Heart left ventricle (tissue), 16 donors: Measurements from ENCODE around the gene MAPK7. TPM values are rescaled to one million over a fixed set of nuclear protein-coding genes. Genes with fewer than 3 reads are reported as not detected.

Experiments
- ATAC-seq, 4 donors: fragments of 200-7000 bp; cut with Tn5 transposase; one replicate each; pipeline ENCODE4 v1.9.1; 2020 to 2022; ENCODE audit warnings: moderate library complexity in 4 of 4, mild to moderate bottlenecking in 3 of 4, moderate number of reproducible peaks in 1 of 4
- DNase-seq, 5 donors: peaks; one replicate each; pipeline ENCODE4 v3.0.0-alpha.2; 2020
- H3K27ac ChIP-seq, 12 donors: fragments of 200-600 bp; sonication (generic) in 4 of 12; one replicate each; pipeline versions ENCODE4 v1.5.0 to v1.8.0; 2016 to 2022; ENCODE audit warnings: mild to moderate bottlenecking in 2 of 12
- H3K27me3 ChIP-seq, 9 donors: fragments of 200-600 bp; sonication (generic) in 2 of 9; one replicate each; pipeline versions ENCODE4 v1.5.1 to v1.8.0; 2016 to 2022; ENCODE audit warnings: mild to moderate bottlenecking in 3 of 9
- H3K36me3 ChIP-seq, 9 donors: fragments of 200-600 bp; sonication (generic) in 2 of 9; one replicate each; pipeline versions ENCODE4 v1.5.0 to v1.8.0; 2018 to 2022; ENCODE audit warnings: mild to moderate bottlenecking in 2 of 9
- H3K4me1 ChIP-seq, 12 donors: fragments of 200-600 bp; sonication (generic) in 4 of 12; one replicate each; pipeline versions ENCODE4 v1.5.0 to v1.8.0; 2016 to 2022; ENCODE audit warnings: mild to moderate bottlenecking in 3 of 12
- H3K4me3 ChIP-seq, 12 donors: fragments of 200-600 bp; sonication (generic) in 4 of 12; one replicate each; pipeline versions ENCODE4 v1.5.0 to v1.8.0; 2017 to 2022; ENCODE audit warnings: mild to moderate bottlenecking in 9 of 12, moderate library complexity in 4 of 12
- H3K9me3 ChIP-seq, 12 donors: fragments of 200-600 bp; sonication (generic) in 4 of 12; one replicate each; pipeline versions ENCODE4 v1.5.0 to v1.8.0; 2016 to 2022; ENCODE audit warnings: mild to moderate bottlenecking in 1 of 12
- POLR2A ChIP-seq, 2 donors: fragments of 450-650 bp; IDR thresholded peaks; one replicate each; pipeline ENCODE4 v1.6.1; 2017; ENCODE audit warnings: antibody characterized with exemption in 2 of 2, mild to moderate bottlenecking in 2 of 2, moderate library complexity in 2 of 2
- WGBS, 4 donors: extraction: QIAGEN DNeasy Blood & Tissue Kit in 2 of 4; methylation state at CpG; one replicate each; pipeline versions ENCODE4 v1.1.5 to v1.1.7; 2013 to 2018; 5-methylcytosine and 5-hydroxymethylcytosine counted together
- intact Hi-C, 10 donors: fragments of 100-400 bp; cut with DNase I; formaldehyde crosslinking; loops; one replicate each; pipeline versions ENCODE4 v1.11.1 to v1.14.2; 2022
- polyA plus RNA-seq, 2 donors: library from polyadenylated mRNA; stranded (reverse); fragments of 200-250 nt; gene quantifications; one replicate each; pipeline ENCODE4 v1.2.3, GENCODE V29; 2013
- total RNA-seq, 9 donors: library from RNA; depleted of rRNA in 2 of 9; stranded (reverse); fragments of >200 nt in 2 of 9; fragmentation: NEBNext Ultra II Directional in 3 of 9; extraction: Animal tissue kit (Norgen Biotek cat#: 25700) in 3 of 9; gene quantifications; one replicate each; pipeline versions ENCODE4 v1.1.0 to v1.2.4, GENCODE V29; 2016 to 2023
- TF ChIP-seq, protein P1 (sequence below), 12 donors: fragments of 200-600 bp; sonication (generic) in 4 of 12; IDR thresholded peaks; one replicate each; pipeline versions ENCODE4 v1.5.0 to v1.8.0; 2018 to 2022; ENCODE audit warnings: antibody characterized with exemption in 12 of 12, mild to moderate bottlenecking in 5 of 12
- donor health status: ischemic (EF 13 %, LVEDD 7.1; RV severe dilation, severe dysfunction).
- donor health status: healthy with polysubstance abuse.
- donor health status: DM: no; HTN: yes; CAD: no.
- donor health status: DM: no; HTN: no; CAD: no.
- donor health status: ischemic (EF 25% LVEDD 6.9; RV normal size, moderate dysfunction).
- donor health status: ischemic (EF 25% LVEDD 5.7; RV mildly dilated, moderate dysfunction).
- donor health status: healthy.
- donor health status: DM: yes; HTN: yes; CAD: no.
- donor health status: ischemic (EF 35%, LVEDD 5.7; RV mildly dilated, moderate dysfunction).
- donor health status: nonischemic (EF 11% LVEDD 7.7; RV severe dilation, severe dysfunction).
- donor health status: DM: yes; HTN: yes; CAD: no.
- donor health status: PGD.
- donor health status: ischemic (EF 29% LVEDD 5.4; RV normal size, mild dysfunction).
- donor health status: nonischemic (EF 23%, LVEDD 6.1; RV moderate dilation, normal function).

Gene MAPK7
- total and polyA plus RNA-seq, 11 donors: 5.7 to 25.4 (median 12.1) TPM

DNA sequence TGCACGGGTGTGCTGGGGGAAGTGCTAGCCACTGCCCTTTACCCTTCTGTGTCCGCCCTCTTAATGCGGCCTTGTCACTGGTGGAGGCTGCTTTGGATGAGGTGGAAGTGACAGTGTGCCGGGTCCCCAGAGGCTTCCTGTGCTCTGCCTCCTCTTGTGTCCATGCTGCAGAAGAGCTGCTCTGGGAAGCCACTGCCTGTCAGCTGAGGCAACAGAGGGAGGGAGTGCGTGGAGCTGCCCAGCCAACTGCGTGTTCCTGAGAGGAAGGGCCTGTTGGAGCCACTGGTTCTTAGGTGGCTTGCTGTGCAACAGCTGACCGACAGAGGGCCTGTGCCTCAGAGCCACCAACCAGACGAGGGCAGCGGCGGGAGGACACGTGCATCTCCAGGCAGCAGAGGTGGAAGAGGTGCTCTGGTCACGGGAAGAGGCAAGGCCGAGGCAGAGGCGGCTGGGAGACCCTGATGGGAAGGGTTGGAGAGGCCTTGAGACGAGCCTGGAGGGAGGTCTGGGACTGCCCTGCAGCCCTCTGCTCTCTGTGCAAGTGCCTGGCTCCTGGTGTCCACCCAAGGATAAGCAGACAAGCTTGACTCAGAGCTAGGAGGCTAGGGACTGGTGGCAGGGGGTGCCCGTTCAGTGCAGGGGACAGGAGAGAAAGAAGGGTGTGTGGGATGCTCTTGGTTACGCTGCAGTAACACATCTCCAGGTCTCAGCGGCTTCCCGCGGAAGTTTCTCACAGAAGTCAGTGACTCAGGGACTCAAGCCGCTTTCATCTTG is 41.2 kb upstream of the MAPK7 start:
- Histone ChIP-seq H3K4me1 (peaks cover 0 to 33% (median 10%) of the 10 kb centered on the region in 12 donors), H3K9me3 (no peaks in the 10 kb centered on the region), H3K27me3 (no peaks in the 10 kb centered on the region), H3K36me3 (peaks cover 0 to 27% (median 12%) of the 10 kb centered on the region in 9 donors), H3K4me3 (no peak overlapping the region), H3K27ac (peak overlapping the region in 3 of 12 donors; percentile 17 to 39 (median 31))
- ATAC-seq: peak in 3 of 4 donors; percentile 21 to 45 (median 25)
- 41 to 69% (median 59%) methylated on average over 20 to 21 of the region's 21 CpGs for WGBS, 4 donors
- intact Hi-C loops: no loop called here
- peak in 1 of 5 donors; percentile 57 for DNase-seq
- TF ChIP-seq, protein P1, sequence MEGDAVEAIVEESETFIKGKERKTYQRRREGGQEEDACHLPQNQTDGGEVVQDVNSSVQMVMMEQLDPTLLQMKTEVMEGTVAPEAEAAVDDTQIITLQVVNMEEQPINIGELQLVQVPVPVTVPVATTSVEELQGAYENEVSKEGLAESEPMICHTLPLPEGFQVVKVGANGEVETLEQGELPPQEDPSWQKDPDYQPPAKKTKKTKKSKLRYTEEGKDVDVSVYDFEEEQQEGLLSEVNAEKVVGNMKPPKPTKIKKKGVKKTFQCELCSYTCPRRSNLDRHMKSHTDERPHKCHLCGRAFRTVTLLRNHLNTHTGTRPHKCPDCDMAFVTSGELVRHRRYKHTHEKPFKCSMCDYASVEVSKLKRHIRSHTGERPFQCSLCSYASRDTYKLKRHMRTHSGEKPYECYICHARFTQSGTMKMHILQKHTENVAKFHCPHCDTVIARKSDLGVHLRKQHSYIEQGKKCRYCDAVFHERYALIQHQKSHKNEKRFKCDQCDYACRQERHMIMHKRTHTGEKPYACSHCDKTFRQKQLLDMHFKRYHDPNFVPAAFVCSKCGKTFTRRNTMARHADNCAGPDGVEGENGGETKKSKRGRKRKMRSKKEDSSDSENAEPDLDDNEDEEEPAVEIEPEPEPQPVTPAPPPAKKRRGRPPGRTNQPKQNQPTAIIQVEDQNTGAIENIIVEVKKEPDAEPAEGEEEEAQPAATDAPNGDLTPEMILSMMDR (IDR thresholded peaks at IDR 0.05): peak in 2 of 12 donors; percentile 8 to 70
- TF ChIP-seq POLR2A (IDR thresholded peaks at IDR 0.05): no peak

DNA sequence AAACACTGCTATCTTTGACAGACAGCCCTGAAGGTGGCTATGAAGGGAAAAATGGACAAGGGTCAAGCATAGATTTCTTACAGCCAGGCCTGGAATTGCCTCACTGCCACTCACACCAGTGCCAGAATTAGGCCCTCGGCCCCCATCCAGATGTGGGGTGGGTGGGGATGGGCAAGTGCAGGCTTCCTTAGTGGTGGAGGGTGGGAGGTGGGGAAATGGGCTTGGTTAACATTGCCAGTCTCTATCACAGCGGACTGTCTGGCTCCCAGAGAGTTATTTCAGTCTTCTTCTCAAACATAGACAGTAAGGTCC is 40.6 kb upstream of the MAPK7 start:
- Histone ChIP-seq H3K4me1 (peaks cover 0 to 39% (median 12%) of the 10 kb centered on the region in 12 donors), H3K4me3 (no peak overlapping the region), H3K9me3 (no peaks in the 10 kb centered on the region), H3K27ac (peak overlapping the region in 5 of 12 donors; percentile 17 to 39 (median 31)), H3K36me3 (peaks cover 0 to 27% (median 12%) of the 10 kb centered on the region in 9 donors), H3K27me3 (no peaks in the 10 kb centered on the region)
- ATAC-seq (peak in 3 of 4 donors; percentile 21 to 43 (median 32)), DNase-seq (no peak)
- intact Hi-C loops: loop anchor here in 1 of 10 donors (1.0 kb wide), 1 partner anchor 20 kb away; no protein-coding TSS in a partner anchor
- TF ChIP-seq POLR2A (IDR thresholded peaks at IDR 0.05): no peak
- TF ChIP-seq, protein P1 (IDR thresholded peaks at IDR 0.05): no peak
- WGBS, 4 donors: 46 to 70% (median 52%) methylated on average over 2 of the region's 2 CpGs

- H3K27ac ChIP-seq: peak overlapping the region in 5 of 12 donors; percentile 17 to 39 (median 31)
- 68 to 85% (median 74%) methylated on average over 7 of the region's 7 CpGs for WGBS, 4 donors
- H3K4me1 ChIP-seq: peaks cover 0 to 43% (median 12%) of the 10 kb centered on the region in 12 donors
- H3K27me3 ChIP-seq: no peaks in the 10 kb centered on the region
- H3K36me3 ChIP-seq: peaks cover 0 to 22% (median 12%) of the 10 kb centered on the region in 9 donors
- peak; percentile 47 to 81 (median 66) for ATAC-seq
- no peaks in the 10 kb centered on the region for H3K9me3 ChIP-seq
- TF ChIP-seq, protein P1 (IDR thresholded peaks at IDR 0.05): peak; percentile 49 to 75 (median 68)
- TF ChIP-seq POLR2A (IDR thresholded peaks at IDR 0.05): no peak
- no peak overlapping the region for H3K4me3 ChIP-seq
- intact Hi-C loops: loop anchor here in 1 of 10 donors (1.0 kb wide), 1 partner anchor 21 kb away; no protein-coding TSS in a partner anchor
- DNase-seq: peak; percentile 64 to 83 (median 74)
Observed at GRCh38 chr17:19338031-19338990, 40.0 kb upstream of the MAPK7 start.
